NCI-H2171 treated with DMSO at 0.1 percent for 48 hours (cell line): ENCODE data around the gene RHOBTB3.

Experiments used
- DNase-seq: peaks from one replicate; lab custom pipeline; 2025; lab: John Stamatoyannopoulos, UW

Gene RHOBTB3

GRCh38 chr5:95733107-95733665 is 2.0 kb downstream of the RHOBTB3 start:
- no peak for DNase-seq

GRCh38 chr5:95734187-95734586 is 3.1 kb downstream of the RHOBTB3 start:
- no peak for DNase-seq

DNA sequence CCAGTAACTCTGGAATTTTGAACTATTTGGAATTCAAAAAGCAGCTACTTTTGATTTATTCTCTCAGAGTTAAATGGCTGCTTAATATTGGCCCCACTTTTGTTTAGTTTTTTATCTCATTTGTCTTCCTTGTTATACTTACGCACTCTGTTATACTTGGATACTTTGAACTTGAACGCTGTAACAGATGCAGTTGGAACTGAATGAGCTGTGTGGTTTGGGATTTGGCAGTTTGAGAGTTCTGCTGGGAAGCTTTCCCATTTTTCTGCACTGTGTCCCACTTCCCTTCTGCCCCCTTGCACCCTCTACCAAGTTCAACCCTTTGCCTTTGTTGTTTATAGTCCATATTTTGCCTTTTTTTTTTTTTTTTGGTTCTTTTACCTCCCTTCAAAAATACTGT is 3.8 kb downstream of the RHOBTB3 start:
- no peak for DNase-seq

DNA sequence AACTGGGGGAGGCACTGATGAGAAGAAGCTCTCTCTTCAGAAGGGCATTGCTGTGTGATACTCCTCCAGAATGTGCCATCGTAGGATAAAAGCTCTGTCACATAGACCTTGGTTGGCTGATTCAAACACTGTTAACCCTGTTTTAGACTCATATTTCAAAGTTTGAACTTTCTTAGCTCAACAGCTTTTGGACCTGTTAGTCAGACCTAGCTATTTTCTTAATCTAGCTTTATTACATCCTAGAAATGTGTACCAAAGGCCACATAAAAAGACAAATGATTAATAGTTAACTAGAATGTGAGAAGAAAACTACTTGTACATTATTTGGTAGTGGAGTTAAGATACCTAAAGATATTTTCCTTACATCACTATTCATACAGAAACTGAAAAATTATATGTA is 4.3 kb downstream of the RHOBTB3 start:
- no peak for DNase-seq

GRCh38 chr5:95738072-95738471 is 6.9 kb downstream of the RHOBTB3 start:
- no peak for DNase-seq

DNA sequence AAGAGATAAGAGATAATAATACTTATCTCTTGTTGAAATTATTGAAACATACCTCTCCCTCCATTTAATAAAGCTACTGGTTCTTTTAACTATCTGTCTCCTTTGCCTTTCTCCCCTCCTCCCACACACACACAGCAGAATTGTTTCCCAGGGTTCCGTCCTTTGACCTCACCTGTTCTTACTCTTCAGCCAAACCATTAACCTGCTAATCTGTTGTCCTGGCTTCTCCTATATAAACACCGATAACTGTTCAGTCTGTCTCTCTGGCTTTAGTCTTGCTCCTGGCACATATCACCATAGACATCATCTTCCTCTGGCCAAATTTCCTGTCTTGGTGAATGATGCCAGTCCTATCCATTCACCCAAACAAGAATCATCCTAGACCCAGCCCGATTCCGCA is 7.7 kb downstream of the RHOBTB3 start:
- no peak for DNase-seq

DNA sequence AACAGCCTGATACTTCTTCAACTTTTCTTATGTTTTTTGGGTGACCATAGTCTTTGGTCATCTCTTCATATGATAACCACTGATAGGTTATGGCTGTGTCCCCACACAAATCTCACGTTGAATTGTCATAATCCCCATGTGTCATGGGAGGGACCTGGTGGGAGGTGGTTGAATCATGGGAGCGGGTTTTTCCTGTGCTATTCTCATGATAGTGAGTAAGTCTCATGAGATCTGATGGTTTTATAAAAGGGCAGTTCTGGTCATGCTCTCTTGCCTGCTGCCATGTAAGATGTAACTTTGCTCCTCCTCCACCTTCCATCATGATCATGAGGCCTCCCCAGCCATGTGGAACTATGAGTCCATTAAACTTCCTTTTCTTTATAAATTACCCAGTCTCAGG is 8.7 kb downstream of the RHOBTB3 start:
- no peak for DNase-seq

DNA sequence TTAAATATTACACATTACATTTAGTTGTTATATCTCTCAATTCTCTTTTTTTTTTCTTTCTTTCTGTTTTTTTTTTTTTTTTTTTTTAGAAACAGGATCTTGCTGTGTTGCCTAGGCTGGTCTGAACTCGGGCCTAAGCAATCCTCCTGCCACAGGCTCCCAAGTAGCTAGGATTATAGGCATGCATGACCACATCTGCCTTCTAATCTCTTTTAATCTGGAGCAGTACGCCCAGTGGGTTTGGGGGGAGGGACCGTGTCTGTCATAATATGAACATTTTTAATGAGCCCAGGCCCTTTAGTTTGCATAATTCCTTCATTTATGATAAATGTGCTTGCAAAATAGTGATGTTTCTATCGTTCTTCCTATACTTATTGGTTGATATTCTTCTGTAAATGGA is 10.3 kb downstream of the RHOBTB3 start:
- no peak for DNase-seq

- no peak for DNase-seq
Observed at GRCh38 chr5:95743232-95743631, 12.1 kb downstream of the RHOBTB3 start.

DNA sequence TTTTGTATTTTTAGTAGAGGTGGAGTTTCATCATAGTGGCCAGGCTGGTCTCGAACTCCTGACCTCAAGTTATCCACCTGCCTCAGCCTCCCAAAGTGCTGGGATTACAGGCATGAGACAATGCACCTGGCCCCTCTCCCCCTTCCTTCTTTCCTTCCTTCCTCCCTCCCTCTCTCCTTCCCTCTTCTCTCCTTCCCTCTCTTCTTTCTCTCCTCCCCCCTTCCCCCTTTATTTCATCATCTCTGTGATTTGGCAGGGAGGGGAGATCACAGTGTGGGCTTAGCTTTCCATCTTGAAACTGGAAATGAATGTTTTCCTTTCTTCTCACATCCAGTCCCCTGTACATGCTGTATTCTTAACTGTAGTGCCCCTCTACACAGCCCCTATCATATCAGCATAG is 12.7 kb downstream of the RHOBTB3 start:
- DNase-seq: no peak

- DNase-seq: no peak
Observed at GRCh38 chr5:95746194-95746593, 15.1 kb downstream of the RHOBTB3 start.

DNA sequence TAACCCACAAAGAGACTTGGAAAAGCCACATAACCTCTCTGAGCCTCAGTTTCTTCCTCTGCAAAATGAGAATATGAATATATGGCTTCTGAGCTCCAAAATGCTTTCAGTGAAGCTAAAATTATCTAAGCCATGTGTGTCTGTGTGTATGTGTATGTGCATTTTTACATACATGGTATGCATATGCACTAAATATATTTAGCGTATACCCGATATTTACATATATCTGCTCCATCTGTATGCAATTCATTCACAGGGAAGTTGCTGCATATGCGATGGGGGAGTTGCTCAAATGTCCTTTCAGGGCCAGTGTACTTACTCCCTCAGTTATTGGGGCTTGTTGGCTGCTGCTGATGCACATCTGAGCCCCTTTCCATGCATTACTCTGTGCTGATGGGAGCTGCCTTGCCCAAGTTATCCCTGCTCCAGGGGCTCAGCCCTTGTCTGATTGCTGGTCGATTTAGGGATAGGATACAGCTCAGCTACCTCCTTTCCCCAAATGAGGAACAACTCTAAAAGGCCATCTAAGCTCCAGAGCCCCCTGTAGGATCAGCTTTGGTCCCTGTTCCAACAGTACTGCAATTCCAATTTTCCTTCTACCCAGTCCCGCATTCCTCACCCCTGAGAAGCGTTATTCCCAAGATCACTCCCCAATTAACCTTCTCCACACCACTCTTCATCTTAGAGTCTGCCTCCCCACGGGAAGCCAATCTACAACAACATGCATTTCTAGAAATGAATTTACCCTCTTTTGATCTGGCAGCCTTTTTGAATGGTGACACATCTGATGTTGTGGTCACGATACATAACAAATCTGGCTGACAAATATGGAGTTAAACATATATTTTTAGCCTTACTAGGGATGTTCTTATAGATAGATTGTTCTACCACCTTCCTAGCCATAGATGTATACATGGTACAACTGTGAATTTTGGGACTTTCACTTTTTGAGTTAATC is 15.9 kb downstream of the RHOBTB3 start:
- DNase-seq: no peak

- DNase-seq: no peak
Observed at GRCh38 chr5:95748133-95748532, 17.0 kb downstream of the RHOBTB3 start.

- DNase-seq: no peak
Observed at GRCh38 chr5:95754545-95754944, 23.4 kb downstream of the RHOBTB3 start.

DNA sequence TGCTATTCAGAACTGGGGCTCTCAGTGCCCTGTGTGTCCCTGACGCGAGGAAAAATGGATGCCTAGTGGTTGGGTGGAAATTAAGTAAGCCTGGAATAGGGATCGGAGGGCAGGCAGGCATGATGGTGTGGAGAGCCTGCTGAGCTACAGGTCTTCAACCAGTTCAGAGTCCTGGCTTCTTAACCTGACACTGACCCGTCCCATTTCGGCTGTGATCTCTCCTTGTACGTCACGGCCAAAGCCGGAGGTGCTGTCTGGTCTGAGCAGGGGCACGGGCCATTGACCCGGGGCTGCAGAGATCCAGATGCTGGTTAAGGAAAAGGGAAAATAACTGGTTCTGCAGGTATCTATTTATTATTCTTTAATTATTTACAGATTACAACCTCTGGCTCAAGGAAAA is 27.9 kb downstream of the RHOBTB3 start:
- DNase-seq: no peak

DNA sequence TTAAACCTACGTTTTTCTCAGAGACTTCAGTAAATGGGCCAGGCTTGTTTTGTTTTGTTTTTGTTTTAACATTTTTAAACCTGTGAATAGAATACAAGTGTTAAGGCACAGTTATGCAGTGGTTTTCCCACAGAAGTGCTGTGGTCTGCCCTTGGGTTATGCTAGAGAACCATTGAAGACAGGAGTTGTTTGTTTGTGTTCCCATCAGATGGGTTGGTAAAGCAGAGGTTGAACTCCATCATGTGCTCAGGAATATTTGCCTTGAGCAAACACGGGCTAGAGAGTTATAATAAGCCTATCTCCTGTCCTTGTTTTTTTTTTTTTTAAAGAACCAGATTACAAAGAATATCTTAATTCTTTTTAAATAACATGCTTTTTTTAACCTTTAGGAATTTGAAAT is 28.5 kb downstream of the RHOBTB3 start:
- no peak for DNase-seq

DNA sequence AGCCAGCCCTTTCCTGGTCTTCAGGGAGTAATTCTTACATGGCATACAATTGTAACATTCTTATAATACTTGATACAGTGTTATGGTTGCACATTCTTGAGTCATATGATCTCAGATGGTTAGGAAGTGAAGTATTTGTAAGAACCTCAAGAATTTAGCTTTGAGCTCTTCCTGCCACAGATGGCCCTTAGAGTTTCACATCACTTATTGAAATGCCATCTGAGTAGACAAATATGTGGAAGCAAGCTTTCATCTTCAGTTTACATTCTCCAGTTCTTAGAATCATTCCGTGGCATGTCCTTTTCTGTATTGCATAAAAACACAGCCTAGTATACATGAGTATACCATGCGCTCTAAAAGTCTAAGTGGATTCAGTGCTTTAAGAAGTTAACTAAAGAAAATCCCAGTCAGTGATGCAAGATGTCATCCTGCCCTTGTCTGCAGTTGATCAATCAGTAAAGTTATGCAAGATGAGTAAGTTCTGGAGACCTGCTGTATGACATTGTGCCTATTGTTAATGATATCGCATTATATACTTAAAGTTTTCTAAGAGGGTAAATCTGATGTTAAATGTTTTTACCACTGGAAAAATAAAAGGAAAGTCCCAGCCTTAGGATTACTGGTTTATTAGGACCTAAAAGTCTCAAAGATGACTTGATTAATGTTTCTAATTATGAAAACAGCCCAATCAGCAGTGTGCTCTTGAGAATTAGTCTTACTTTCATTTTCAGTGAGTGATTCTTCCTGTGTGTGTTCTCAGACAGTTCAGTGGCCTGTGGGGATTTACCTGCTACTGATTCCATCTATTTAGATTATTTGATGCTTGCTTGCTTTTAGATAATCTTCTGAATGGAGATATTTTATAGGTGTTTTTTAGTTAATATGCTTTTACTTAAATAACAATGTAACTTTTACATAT is 29.4 kb downstream of the RHOBTB3 start:
- no peak for DNase-seq

DNA sequence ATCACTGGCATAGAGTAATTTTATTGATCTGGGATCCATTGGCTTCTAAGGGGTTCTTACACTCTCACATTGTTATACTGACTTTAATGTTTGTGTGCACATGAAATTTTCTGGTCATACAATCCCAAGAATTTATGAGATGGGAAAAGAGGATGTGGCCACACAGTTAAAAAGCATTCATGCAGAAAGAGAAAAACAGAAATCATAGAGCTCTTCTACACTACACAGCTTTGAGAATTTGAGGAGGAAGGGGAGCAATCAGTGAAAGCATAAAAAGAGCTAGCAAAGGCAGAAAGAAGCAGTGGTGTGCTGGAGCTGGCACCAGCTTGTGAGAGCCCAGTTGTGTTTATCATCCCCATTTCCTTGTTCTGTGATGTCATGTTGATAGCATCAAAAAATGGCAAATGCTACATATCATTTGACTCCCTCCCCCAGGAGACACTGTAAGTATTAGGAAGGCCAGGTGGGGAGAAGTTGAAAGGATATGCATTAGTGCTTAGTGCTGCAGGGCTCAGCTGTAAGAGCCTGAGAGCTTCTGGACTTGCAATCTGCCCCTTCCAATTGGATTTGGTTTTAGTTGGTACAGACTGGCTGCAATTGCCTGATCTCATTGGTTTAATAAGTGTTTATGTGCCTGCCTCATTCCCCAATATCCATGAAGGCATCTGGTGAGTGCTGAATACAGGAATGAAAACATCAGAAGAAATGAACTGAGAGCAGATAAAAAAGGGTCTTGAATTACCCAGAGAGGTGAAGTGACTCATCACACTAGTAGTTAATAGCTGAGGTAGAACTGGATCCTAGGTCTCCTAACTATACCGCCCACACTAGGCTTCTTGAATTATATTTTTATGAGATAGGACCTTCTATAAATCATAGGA is 30.9 kb downstream of the RHOBTB3 start:
- peak; percentile 46 for DNase-seq

GRCh38 chr5:95762652-95763041 is 31.5 kb downstream of the RHOBTB3 start:
- no peak for DNase-seq

DNA sequence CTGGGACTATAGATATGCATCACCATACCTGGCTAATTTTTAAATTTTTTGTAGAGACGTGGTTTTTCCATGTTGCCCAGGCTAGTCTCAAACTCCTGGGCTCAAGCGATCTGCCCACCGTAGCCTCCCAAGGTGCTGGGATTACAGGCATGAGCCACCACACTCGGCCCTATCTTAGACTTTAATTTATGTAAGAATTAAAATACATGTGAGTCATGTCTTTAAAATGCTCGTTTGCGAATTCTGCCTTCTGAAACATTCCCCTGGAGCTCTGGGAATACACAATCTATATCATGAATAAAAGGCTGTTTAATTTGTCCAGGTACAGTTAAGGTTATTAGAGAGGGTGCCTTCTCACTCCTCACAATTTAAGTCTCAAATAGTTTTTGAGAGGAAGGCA is 32.8 kb downstream of the RHOBTB3 start:
- no peak for DNase-seq

DNA sequence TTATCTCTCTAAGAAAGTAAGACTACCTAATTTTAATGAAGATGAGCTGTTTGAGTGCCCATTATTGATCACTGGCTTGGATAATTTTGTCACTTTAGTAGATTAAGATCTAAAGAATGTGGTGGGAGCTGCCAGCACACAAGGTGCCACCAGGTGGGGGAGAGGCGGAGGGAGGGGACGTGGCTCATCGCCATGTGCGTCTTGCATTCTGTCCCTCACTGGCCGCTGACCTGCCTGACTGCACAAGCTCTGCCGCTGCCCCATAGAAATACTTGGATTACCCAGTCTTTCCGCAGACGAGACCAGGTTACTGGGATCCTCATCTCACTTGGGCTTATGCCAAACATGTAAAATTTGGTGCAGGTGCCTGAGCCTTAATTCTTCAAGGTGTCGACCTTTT is 37.6 kb downstream of the RHOBTB3 start:
- no peak for DNase-seq
